GM10266 (cell line): Measurements from ENCODE around the gene CRISPLD2.

Experiments used
- DNase-seq: peaks from one replicate; pipeline ENCODE4 v3.0.0; 2012; ENCODE audit errors: extremely low spot score
- TF ChIP-seq, protein P1 (sequence below): IDR thresholded peaks from 2 replicates; pipeline ENCODE4 v1.5.1; 2012; ENCODE audit warnings: mild to moderate bottlenecking, low read depth; ENCODE audit not compliant: control insufficient read depth, insufficient read depth; ENCODE audit errors: missing control alignments

CRISPLD2 gene

DNA sequence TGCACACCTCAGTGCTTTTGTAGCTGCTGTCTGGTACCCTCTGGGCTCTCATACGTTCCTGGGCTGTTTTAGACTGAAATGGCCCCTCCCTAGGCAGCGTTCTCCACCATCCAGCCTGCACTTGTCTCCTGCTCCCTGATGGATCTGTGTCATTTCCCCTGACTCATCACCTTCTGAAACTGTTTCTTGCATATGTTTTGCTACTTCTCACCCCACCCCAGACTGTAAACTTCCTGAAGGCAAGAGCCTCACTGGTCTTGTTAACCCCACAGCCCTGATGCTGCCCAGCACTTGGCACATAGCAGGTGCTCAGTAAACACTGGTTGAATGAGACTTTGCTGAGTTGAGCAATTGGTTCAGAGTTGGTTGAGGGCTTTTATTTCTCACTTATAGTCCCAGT, 78.7 kb downstream of the CRISPLD2 start:
- TF ChIP-seq, protein P1, sequence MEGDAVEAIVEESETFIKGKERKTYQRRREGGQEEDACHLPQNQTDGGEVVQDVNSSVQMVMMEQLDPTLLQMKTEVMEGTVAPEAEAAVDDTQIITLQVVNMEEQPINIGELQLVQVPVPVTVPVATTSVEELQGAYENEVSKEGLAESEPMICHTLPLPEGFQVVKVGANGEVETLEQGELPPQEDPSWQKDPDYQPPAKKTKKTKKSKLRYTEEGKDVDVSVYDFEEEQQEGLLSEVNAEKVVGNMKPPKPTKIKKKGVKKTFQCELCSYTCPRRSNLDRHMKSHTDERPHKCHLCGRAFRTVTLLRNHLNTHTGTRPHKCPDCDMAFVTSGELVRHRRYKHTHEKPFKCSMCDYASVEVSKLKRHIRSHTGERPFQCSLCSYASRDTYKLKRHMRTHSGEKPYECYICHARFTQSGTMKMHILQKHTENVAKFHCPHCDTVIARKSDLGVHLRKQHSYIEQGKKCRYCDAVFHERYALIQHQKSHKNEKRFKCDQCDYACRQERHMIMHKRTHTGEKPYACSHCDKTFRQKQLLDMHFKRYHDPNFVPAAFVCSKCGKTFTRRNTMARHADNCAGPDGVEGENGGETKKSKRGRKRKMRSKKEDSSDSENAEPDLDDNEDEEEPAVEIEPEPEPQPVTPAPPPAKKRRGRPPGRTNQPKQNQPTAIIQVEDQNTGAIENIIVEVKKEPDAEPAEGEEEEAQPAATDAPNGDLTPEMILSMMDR, result no peak
- DNase-seq, result no peak

DNA sequence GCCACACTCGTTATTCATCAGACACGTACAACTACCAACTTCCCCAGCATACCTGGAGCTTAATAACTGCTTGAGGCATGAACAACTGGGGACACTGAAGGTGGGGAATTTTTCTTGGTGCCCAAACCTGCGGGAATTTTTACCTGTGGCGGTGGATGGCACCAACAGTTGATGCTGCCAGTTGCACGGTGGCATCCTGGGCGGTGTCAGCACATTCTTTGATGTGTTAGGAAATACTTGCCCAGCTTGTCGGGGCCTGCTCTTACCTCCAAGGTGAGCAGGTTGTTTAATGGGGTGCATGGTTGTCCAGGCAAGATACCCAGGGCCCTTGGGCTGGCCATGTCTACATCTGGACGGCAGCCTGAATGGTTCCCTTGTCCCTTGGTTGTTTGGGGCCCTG, 79.6 kb downstream of the CRISPLD2 start:
- TF ChIP-seq, protein P1, result no peak

GRCh38 chr16:84905965-84906460, 86.2 kb downstream of the CRISPLD2 start:
- TF ChIP-seq, protein P1, result no peak
- no peak for DNase-seq

More for the DNA sequence above, 79.6 kb downstream of the CRISPLD2 start:
- no peak for DNase-seq

DNA sequence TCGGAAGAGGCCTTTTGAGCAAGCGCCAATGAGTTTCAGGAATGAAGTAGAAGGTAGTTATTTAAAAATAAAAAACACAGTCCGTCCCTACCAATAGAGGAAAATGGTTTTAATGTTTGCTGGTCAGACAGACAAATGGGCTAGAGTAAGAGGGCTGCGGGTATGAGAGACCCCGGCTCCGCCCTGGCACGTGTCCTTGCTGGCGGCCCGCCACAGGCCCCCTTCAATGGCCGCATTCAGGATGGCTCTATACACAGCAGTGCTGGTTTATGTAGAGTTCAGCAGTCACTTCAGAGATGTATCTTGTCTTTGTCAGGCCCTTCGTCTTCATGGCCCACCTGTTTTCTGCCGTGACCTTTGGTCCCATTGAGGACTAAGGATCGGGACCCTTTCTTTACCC, 87.3 kb downstream of the CRISPLD2 start:
- DNase-seq, result no peak
- TF ChIP-seq, protein P1, result no peak

DNA sequence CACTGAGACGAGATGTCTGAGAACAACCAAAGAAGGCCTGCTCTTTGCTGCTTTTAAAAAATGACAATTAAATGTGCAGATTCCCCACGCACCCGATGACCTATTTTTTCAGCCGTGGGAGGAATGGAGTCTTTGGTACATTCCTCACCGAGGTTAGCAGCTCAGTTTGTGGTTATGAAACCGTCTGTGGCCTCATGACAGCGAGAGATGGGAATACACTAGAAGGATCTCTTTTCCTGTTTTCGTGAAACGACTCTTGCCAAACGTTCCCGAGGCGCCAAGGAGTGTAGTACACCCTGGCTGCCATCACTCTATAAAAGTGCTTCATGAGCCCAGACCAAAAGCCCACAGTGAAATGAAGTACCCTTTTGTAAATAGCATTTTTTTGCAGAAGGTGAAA, 87.8 kb downstream of the CRISPLD2 start:
- TF ChIP-seq, protein P1, result no peak

GRCh38 chr16:84909476-84910085, 89.8 kb downstream of the CRISPLD2 start:
- DNase-seq, result no peak
- TF ChIP-seq, protein P1, result no peak

More for the DNA sequence above, 87.8 kb downstream of the CRISPLD2 start:
- DNase-seq, result no peak

GRCh38 chr16:84911486-84912216, 91.9 kb downstream of the CRISPLD2 start:
- TF ChIP-seq, protein P1, result no peak
- no peak for DNase-seq
